ENCODE data around the gene SLC25A10. TPM values are rescaled to one million over a fixed set of nuclear protein-coding genes. Genes with fewer than 3 reads are reported as not detected.

SLC25A10 gene
- total and polyA plus RNA-seq, 2 of the 8 experiments (the other 6 are each of a cell fraction or from before 2014, with no cell fraction given) = 22.2 to 43.0 TPM

DNA sequence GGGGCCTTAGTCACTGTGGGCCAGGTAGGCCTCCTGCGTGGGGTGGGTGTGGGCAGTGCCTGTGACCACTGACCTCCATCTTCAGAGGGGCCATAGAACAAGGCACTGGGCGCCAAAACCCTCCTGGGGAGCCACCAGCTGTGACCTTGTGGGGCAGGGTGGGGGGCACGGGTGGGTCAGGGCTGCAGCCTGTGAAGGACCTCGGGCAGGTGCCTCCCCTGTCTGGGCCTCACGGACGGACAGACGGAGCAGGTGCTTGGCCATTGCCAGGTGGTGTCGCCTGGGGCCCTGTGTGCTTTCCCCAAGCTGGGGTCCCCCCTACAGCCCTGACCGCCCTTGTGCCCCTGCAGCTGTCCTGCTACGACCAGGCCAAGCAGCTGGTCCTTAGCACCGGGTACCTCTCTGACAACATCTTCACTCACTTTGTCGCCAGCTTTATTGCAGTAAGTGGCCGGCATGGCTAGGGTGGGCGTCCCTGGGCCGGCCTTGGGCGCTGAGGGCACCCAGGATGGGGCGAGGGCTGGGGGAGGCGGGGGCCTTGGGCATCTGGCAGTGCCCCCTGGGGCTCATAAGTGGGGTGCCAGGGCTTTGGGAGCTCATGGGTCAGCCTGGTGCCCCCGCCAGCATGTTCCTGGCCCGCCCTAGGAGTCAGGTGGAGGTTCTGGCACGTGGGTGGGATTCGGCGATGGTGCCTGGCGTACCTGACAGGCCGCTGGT lies 5.1 kb downstream of the SLC25A10 start (continued):
- TF ChIP-seq TAF7 (optimal IDR thresholded peaks at IDR 0.05; ENCODE audit: borderline replicate concordance, low read depth, low read length) (no peak), CREB1 (IDR thresholded peaks at IDR 0.05) (no peak), SIX5 (IDR thresholded peaks at IDR 0.05; ENCODE audit: low read depth, low read length) (no peak)

All from H1 (cell line).